SK-N-MC (cell line): Measurements from ENCODE around the gene MEI4.

Experiments used
- FOXP2 ChIP-seq: optimal IDR thresholded peaks from 2 replicates; pipeline ENCODE3; 2011; ENCODE audit warnings: mild to moderate bottlenecking, moderate library complexity; ENCODE audit not compliant: insufficient read depth; ENCODE audit errors: extremely low read length, control extremely low read depth
- POLR2AphosphoS5 ChIP-seq: IDR thresholded peaks from 2 replicates; pipeline ENCODE4 v1.6.1; 2012; ENCODE audit warnings: mild to moderate bottlenecking, low read depth, low read length, borderline replicate concordance

- TF ChIP-seq POLR2AphosphoS5 = no peak
- no peak for TF ChIP-seq FOXP2
Measured at GRCh38 chr6:77683515-77683914, 30.7 kb downstream of the MEI4 start.
